ENCODE results near the gene MAP3K13.

Gene MAP3K13

DNA sequence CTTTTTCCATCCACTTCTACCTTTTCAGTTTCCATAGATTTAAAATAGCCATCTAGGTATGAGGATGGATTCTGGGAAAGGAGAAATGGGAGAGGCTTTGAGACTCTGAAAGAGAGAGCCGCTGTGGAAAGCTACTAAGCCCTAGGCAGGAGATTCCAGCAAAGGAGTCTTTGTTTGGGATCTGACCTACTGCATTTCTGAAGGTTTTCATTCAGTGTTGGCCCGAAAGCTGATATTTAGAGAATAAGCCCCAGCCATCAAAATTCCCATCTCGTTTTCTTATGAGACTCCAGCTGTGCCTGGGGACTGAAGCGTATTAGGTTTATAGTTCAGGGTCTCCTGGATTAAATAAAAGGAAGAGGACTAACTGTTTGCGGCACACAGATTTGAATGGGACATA is 170.0 kb downstream of the MAP3K13 start:
- Histone ChIP-seq H3K79me2 (ENCODE audit: insufficient read depth, low read length) (no peaks in the 10 kb centered on the region), H3K27ac (ENCODE audit: low read depth, low read length) (no peak overlapping the region), H4K20me1 (ENCODE audit: low read depth, low read length) (no peaks in the 10 kb centered on the region), H3K4me2 (ENCODE audit: low read depth, low read length, poor library complexity, severe bottlenecking) (no peak overlapping the region), H3K9ac (ENCODE audit: low read length) (no peak overlapping the region), H3F3A (ENCODE audit: insufficient read depth) (no peaks in the 10 kb centered on the region), H3K36me3 (ENCODE audit: low read length) (no peaks in the 10 kb centered on the region), H3K4me3 (ENCODE audit: insufficient read depth, low read length, poor library complexity, severe bottlenecking) (no peak overlapping the region), H3K9me2 (replicated peaks; ENCODE audit: insufficient read depth, low read length) (no peaks in the 10 kb centered on the region), H3K27me3 (ENCODE audit: low read length) (no peaks in the 10 kb centered on the region), H2AFZ (ENCODE audit: low read depth, low read length, severe bottlenecking) (no peak overlapping the region), H3K9me3 (ENCODE audit: insufficient read depth, low read length) (no peaks in the 10 kb centered on the region)
- TF ChIP-seq EZH2phosphoT487 (conservative IDR thresholded peaks at IDR 0.05; ENCODE audit: low read length) = no peak
- TF ChIP-seq CTCF (IDR thresholded peaks at IDR 0.05; ENCODE audit: insufficient read depth, low read length, poor library complexity, severe bottlenecking) = no peak

GRCh38 chr3:185534511-185534910 is 171.6 kb downstream of the MAP3K13 start:
- Histone ChIP-seq H3K27ac (ENCODE audit: low read depth, low read length) (no peak overlapping the region), H3K9me3 (ENCODE audit: insufficient read depth, low read length) (no peaks in the 10 kb centered on the region), H3K9me2 (replicated peaks; ENCODE audit: insufficient read depth, low read length) (no peaks in the 10 kb centered on the region), H4K20me1 (ENCODE audit: low read depth, low read length) (no peaks in the 10 kb centered on the region), H3K36me3 (ENCODE audit: low read length) (no peaks in the 10 kb centered on the region), H2AFZ (ENCODE audit: low read depth, low read length, severe bottlenecking) (no peak overlapping the region), H3K4me2 (ENCODE audit: low read depth, low read length, poor library complexity, severe bottlenecking) (no peak overlapping the region), H3K27me3 (ENCODE audit: low read length) (no peaks in the 10 kb centered on the region), H3K4me3 (ENCODE audit: insufficient read depth, low read length, poor library complexity, severe bottlenecking) (no peak overlapping the region), H3F3A (ENCODE audit: insufficient read depth) (no peaks in the 10 kb centered on the region), H3K79me2 (ENCODE audit: insufficient read depth, low read length) (no peaks in the 10 kb centered on the region), H3K9ac (ENCODE audit: low read length) (no peak overlapping the region)
- TF ChIP-seq EZH2phosphoT487 (conservative IDR thresholded peaks at IDR 0.05; ENCODE audit: low read length) (no peak), CTCF (IDR thresholded peaks at IDR 0.05; ENCODE audit: insufficient read depth, low read length, poor library complexity, severe bottlenecking) (no peak)

- Histone ChIP-seq H2AFZ (ENCODE audit: low read depth, low read length, severe bottlenecking) (peak overlapping the region; percentile 87), H3K9ac (ENCODE audit: low read length) (no peak overlapping the region), H3K79me2 (ENCODE audit: insufficient read depth, low read length) (no peaks in the 10 kb centered on the region), H3K9me2 (replicated peaks; ENCODE audit: insufficient read depth, low read length) (no peaks in the 10 kb centered on the region), H3K27ac (ENCODE audit: low read depth, low read length) (no peak overlapping the region), H3K27me3 (ENCODE audit: low read length) (no peaks in the 10 kb centered on the region), H3F3A (ENCODE audit: insufficient read depth) (no peaks in the 10 kb centered on the region), H3K4me3 (ENCODE audit: insufficient read depth, low read length, poor library complexity, severe bottlenecking) (no peak overlapping the region), H3K4me2 (ENCODE audit: low read depth, low read length, poor library complexity, severe bottlenecking) (peak overlapping the region; percentile 27), H3K9me3 (ENCODE audit: insufficient read depth, low read length) (no peaks in the 10 kb centered on the region), H3K36me3 (ENCODE audit: low read length) (no peaks in the 10 kb centered on the region), H4K20me1 (ENCODE audit: low read depth, low read length) (no peaks in the 10 kb centered on the region)
- TF ChIP-seq EZH2phosphoT487 (conservative IDR thresholded peaks at IDR 0.05; ENCODE audit: low read length) (no peak), CTCF (IDR thresholded peaks at IDR 0.05; ENCODE audit: insufficient read depth, low read length, poor library complexity, severe bottlenecking) (no peak)
These were observed 174.5 kb downstream of the MAP3K13 start for GRCh38 chr3:185537369-185537970.
